Fibroblast of lung (primary cell): ENCODE data around the gene FBXO47. TPM values are rescaled to one million over a fixed set of nuclear protein-coding genes. Genes with fewer than 3 reads are reported as not detected.

Experiments used
- DNase-seq, 2 donors: peaks; one replicate each; pipeline versions ENCODE4 v3.0.0 to v3.0.0-alpha.2; 2010; ENCODE audit warnings: low read depth in 2 of 2
- H2AFZ ChIP-seq: 2 replicates; pipeline ENCODE4 v1.5.1; 2012; ENCODE audit warnings: low read length, control low read depth, inconsistent platforms
- H3K27ac ChIP-seq: 2 replicates; pipeline ENCODE4 v1.5.1; 2011; ENCODE audit warnings: low read length, control low read depth; ENCODE audit not compliant: insufficient read depth
- H3K27me3 ChIP-seq: 2 replicates; pipeline ENCODE4 v1.5.1; 2011; ENCODE audit warnings: mild to moderate bottlenecking, low read length; ENCODE audit not compliant: control insufficient read depth, insufficient read depth
- H3K36me3 ChIP-seq: 2 replicates; pipeline ENCODE4 v1.5.1; 2011; ENCODE audit warnings: low read length; ENCODE audit not compliant: control insufficient read depth, insufficient read depth
- H3K4me1 ChIP-seq: 2 replicates; pipeline ENCODE4 v1.5.1; 2011; ENCODE audit warnings: low read length; ENCODE audit not compliant: control insufficient read depth, insufficient read depth; ENCODE audit errors: extremely low read depth
- H3K4me2 ChIP-seq: 2 replicates; pipeline ENCODE4 v1.5.1; 2011; ENCODE audit warnings: low read length, control low read depth; ENCODE audit not compliant: insufficient read depth; ENCODE audit errors: extremely low read depth
- H3K4me3 ChIP-seq, 4 experiments: fragments of 200-600 bp in 1 of 4; sonication (generic) in 1 of 4; replicated peaks in 1 of 4; 2 replicates each; pipeline ENCODE4 v1.5.1; 2011 to 2016; ENCODE audit warnings: low read length in 4 of 4, low read depth in 3 of 4, mild to moderate bottlenecking in 3 of 4, control low read depth in 2 of 4, inconsistent platforms in 1 of 4, mixed read lengths in 1 of 4; ENCODE audit not compliant: insufficient read depth in 1 of 4; ENCODE audit errors: control extremely low read depth in 1 of 4
- H3K79me2 ChIP-seq: 2 replicates; pipeline ENCODE4 v1.5.1; 2012; ENCODE audit warnings: mild to moderate bottlenecking, low read length, inconsistent platforms; ENCODE audit not compliant: control insufficient read depth, insufficient read depth
- H3K9ac ChIP-seq: 2 replicates; pipeline ENCODE4 v1.5.1; 2011; ENCODE audit warnings: mild to moderate bottlenecking, low read length, control low read depth; ENCODE audit not compliant: insufficient read depth
- H3K9me3 ChIP-seq: 2 replicates; pipeline ENCODE4 v1.5.1; 2012; ENCODE audit warnings: low read depth, low read length; ENCODE audit not compliant: control insufficient read depth, insufficient read depth
- H4K20me1 ChIP-seq: 2 replicates; pipeline ENCODE4 v1.5.1; 2011; ENCODE audit warnings: low read length; ENCODE audit not compliant: control insufficient read depth, insufficient read depth; ENCODE audit errors: extremely low read depth
- EZH2 ChIP-seq: IDR thresholded peaks from 2 replicates; pipeline ENCODE4 v1.5.1; 2012; ENCODE audit warnings: low read length, control low read depth, mild to moderate bottlenecking; ENCODE audit errors: missing control alignments
- polyA plus RNA-seq, 2 donors: library from polyadenylated mRNA; depleted of rRNA in 1 of 2; stranded (reverse) in 1 of 2; unstranded in 1 of 2; fragments of >200 nt; gene quantifications; 2 replicates each; pipeline ENCODE4 v1.2.1, GENCODE V29; 2011 to 2012; ENCODE audit warnings: missing spikeins in 1 of 2
- total RNA-seq: library from RNA; depleted of rRNA; stranded (reverse); fragments of >200 nt; gene quantifications from 2 replicates; pipeline ENCODE4 v1.2.1, GENCODE V29; 2014
- TF ChIP-seq, protein P1 (sequence below), 2 donors: IDR thresholded peaks in 1 of 2; conservative IDR thresholded peaks in 1 of 2; 1 replicate in 1 of 2; 2 replicates in 1 of 2; pipeline ENCODE4 v1.5.1; 2011 to 2012; ENCODE audit warnings: low read length in 2 of 2, control low read depth in 1 of 2, inconsistent platforms in 1 of 2, low read depth in 1 of 2, mild to moderate bottlenecking in 1 of 2

Gene FBXO47
- total and polyA plus RNA-seq, 2 donors (not counting 1 experiment from before 2014, with no cell fraction given): 0.05 to 0.17 TPM

DNA sequence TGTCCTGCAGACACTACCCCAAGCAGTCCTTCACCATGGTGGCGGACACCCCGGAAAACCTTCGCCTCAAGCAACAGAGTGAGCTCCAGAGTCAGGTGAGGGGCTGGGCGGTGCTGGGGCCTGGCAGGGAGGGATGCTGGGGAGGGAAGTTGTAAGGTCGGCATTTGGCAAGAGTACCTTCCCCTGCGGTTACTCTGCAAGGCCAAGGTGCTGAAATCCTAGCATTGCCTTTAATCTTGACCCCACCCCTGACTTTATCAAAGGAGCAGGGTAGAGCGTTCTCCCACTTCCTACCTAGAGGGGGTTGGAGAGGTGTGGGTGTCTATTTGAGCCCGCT, 76.8 kb downstream of the FBXO47 start:
- Histone ChIP-seq H3K27me3 (no peaks in the 10 kb centered on the region), H3K9me3 (no peaks in the 10 kb centered on the region), H4K20me1 (no peaks in the 10 kb centered on the region), H3K4me1 (peaks cover 14% of the 10 kb centered on the region), H3K27ac (no peak overlapping the region), H3K4me3 (no peak overlapping the region), H2AFZ (no peak overlapping the region), H3K36me3 (peaks cover 38% of the 10 kb centered on the region), H3K79me2 (peaks cover 75% of the 10 kb centered on the region), H3K9ac (no peak overlapping the region), H3K4me2 (no peak overlapping the region)
- no peak for DNase-seq
- TF ChIP-seq, protein P1, sequence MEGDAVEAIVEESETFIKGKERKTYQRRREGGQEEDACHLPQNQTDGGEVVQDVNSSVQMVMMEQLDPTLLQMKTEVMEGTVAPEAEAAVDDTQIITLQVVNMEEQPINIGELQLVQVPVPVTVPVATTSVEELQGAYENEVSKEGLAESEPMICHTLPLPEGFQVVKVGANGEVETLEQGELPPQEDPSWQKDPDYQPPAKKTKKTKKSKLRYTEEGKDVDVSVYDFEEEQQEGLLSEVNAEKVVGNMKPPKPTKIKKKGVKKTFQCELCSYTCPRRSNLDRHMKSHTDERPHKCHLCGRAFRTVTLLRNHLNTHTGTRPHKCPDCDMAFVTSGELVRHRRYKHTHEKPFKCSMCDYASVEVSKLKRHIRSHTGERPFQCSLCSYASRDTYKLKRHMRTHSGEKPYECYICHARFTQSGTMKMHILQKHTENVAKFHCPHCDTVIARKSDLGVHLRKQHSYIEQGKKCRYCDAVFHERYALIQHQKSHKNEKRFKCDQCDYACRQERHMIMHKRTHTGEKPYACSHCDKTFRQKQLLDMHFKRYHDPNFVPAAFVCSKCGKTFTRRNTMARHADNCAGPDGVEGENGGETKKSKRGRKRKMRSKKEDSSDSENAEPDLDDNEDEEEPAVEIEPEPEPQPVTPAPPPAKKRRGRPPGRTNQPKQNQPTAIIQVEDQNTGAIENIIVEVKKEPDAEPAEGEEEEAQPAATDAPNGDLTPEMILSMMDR (conservative IDR thresholded peaks at IDR 0.05 in 1 of 2, IDR thresholded peaks at IDR 0.05 in 1 of 2; ENCODE audit: low read depth in 1 of 2, low read length in 2 of 2): no peak
- no peak for TF ChIP-seq EZH2

DNA sequence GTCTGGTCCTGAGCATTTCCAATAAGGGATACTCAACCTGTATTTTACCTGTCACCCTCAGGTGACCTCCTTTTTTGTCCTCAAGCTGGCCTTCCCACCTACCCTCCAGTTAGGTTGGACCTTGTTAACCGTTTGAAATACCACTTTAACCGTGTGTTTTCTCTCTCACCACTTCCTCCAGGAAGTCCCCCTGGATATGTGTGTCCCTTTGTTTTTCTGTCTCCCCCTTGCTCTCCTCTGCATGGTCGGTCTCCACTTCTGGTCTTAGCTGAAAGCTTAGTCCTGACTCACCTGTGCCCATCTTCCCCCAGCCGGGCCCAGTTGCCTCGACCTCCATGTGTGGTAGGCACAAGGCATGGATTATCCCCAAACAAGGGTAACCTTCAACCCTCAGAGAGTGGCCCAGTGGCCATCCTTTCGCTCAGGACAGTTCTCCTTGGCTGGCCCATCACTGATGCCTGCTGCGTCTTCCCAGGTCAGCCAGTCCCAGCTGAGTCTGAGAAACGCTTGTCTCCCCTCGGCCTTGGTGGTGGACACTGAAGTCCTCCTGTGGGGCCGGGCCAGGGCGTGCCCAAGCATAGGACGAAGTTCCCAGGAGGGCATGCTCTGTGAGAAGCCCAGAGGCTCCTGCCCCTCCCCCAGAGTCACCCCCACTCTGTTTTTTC, 77.3 kb downstream of the FBXO47 start:
- Histone ChIP-seq H3K9ac (no peak overlapping the region), H3K4me3 (no peak overlapping the region), H3K36me3 (peaks cover 38% of the 10 kb centered on the region), H3K4me2 (no peak overlapping the region), H4K20me1 (no peaks in the 10 kb centered on the region), H3K4me1 (peaks cover 17% of the 10 kb centered on the region), H3K27ac (no peak overlapping the region), H2AFZ (no peak overlapping the region), H3K27me3 (no peaks in the 10 kb centered on the region), H3K9me3 (no peaks in the 10 kb centered on the region), H3K79me2 (peaks cover 80% of the 10 kb centered on the region)
- TF ChIP-seq, protein P1 (conservative IDR thresholded peaks at IDR 0.05 in 1 of 2, IDR thresholded peaks at IDR 0.05 in 1 of 2; ENCODE audit: low read depth in 1 of 2, low read length in 2 of 2): no peak
- no peak for TF ChIP-seq EZH2
- no peak for DNase-seq

DNA sequence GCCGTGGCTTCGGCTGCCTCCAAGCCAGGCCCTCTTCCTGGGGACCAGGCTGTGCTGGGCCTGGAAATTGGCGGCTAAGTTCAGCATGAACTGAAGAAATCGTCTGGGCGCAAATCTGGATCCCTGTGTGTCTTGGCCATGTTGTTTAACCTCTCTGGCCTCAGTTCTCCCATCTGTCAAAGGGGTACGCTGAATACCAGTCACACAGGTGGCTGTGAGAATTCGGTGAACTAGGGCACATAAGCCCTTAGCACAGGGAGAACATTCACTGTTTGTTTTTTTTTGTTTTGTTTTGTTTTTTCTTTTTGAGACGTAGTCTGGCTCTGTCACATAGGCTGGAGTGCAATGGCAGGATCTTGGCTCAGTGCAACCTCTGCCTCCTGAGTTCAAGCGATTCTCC, 78.4 kb downstream of the FBXO47 start:
- Histone ChIP-seq H3K27ac (no peak overlapping the region), H3K4me2 (no peak overlapping the region), H3K4me3 (no peak overlapping the region), H3K4me1 (peaks cover 22% of the 10 kb centered on the region), H3K27me3 (no peaks in the 10 kb centered on the region), H3K36me3 (peaks cover 37% of the 10 kb centered on the region), H3K79me2 (peaks cover 87% of the 10 kb centered on the region), H3K9me3 (no peaks in the 10 kb centered on the region), H2AFZ (no peak overlapping the region), H4K20me1 (no peaks in the 10 kb centered on the region), H3K9ac (no peak overlapping the region)
- no peak for TF ChIP-seq EZH2
- TF ChIP-seq, protein P1 (conservative IDR thresholded peaks at IDR 0.05 in 1 of 2, IDR thresholded peaks at IDR 0.05 in 1 of 2; ENCODE audit: low read depth in 1 of 2, low read length in 2 of 2): no peak
- DNase-seq: no peak
